HCT116 (cell line): ENCODE measurements around the gene TIAM2. TPM values are rescaled to one million over a fixed set of nuclear protein-coding genes. Genes with fewer than 3 reads are reported as not detected.

Experiments
- ATAC-seq: fragments of 200-7000 bp; cut with Tn5 transposase; 2 replicates; pipeline ENCODE4 v1.9.1; 2020; ENCODE audit warnings: mild to moderate bottlenecking, moderate library complexity
- BruUV-seq: library from RNA; stranded (reverse); fragments of 400-500 nt; replicated peaks from 2 replicates; lab custom pipeline; 2021; lab: Mats Ljungman, UMichigan
- CTCF ChIA-PET: fragments of 300-600 bp; sonication (Branson Sonifier 250); formaldehyde crosslinking; loops from one replicate; lab custom pipeline; 2021; ENCODE audit warnings: antibody characterized with exemption; lab: Charles Lee
- POLR2A ChIA-PET: fragments of 300-600, 350-600 bp; sonication (Branson Sonifier 250); formaldehyde crosslinking; loops from one replicate; lab custom pipeline; 2021; ENCODE audit warnings: antibody characterized with exemption; lab: Charles Lee
- RAD21 ChIA-PET, 2 experiments: fragments of 300-600 bp; sonication (Branson Sonifier 250); formaldehyde crosslinking; loops; one replicate each; lab custom pipeline; 2023; ENCODE audit warnings: low total read pairs in 2 of 2; ENCODE audit not compliant: uncharacterized antibody in 2 of 2, unreplicated experiment in 2 of 2, low non-redundant PET in 1 of 2; lab: Charles Lee
- DNase-seq: peaks from one replicate; pipeline ENCODE4 v3.0.0-alpha.2; 2010; ENCODE audit warnings: low read depth, low spot score
- H2AFZ ChIP-seq: fragments of 200-600 bp; shearing (Covaris generic), sonication (generic); 2 replicates; pipeline ENCODE4 v1.6.1; 2017; ENCODE audit warnings: low read depth, mixed run types, mixed read lengths, antibody characterized with exemption, low read length; ENCODE audit not compliant: poor library complexity, severe bottlenecking
- H3K27ac ChIP-seq: 2 replicates; pipeline ENCODE4 v1.5.1; 2012; ENCODE audit warnings: low read depth, low read length
- H3K27me3 ChIP-seq: fragments of 200-600 bp; sonication (generic); 2 replicates; pipeline ENCODE4 v1.6.1; 2016; ENCODE audit warnings: mixed run types, low read length, mixed read lengths; ENCODE audit not compliant: insufficient read depth
- H3K36me3 ChIP-seq, 2 experiments: fragments of 200-500 bp in 1 of 2; fragments of 200-600 bp in 1 of 2; sonication (Bioruptor generic) in 1 of 2; sonication (generic) in 1 of 2; 2 replicates each; pipeline versions ENCODE4 v1.5.1 to v1.6.1; 2014 to 2016; ENCODE audit warnings: low read length in 2 of 2, inconsistent platforms in 1 of 2, mixed read lengths in 1 of 2, mixed run types in 1 of 2; ENCODE audit not compliant: insufficient read depth in 2 of 2, control insufficient read depth in 1 of 2
- H3K4me1 ChIP-seq, 2 experiments: fragments of 200-600 bp in 1 of 2; sonication (generic) in 1 of 2; 2 replicates each; pipeline versions ENCODE4 v1.5.1 to v1.6.1; 2012 to 2017; ENCODE audit warnings: low read length in 2 of 2, inconsistent platforms in 1 of 2, mild to moderate bottlenecking in 1 of 2, mixed read lengths in 1 of 2, mixed run types in 1 of 2, moderate library complexity in 1 of 2; ENCODE audit not compliant: insufficient read depth in 2 of 2, control insufficient read depth in 1 of 2
- H3K4me2 ChIP-seq: fragments of 200-600 bp; sonication (generic); 2 replicates; pipeline ENCODE4 v1.6.1; 2017; ENCODE audit warnings: mixed run types, low read length, mixed read lengths
- H3K4me3 ChIP-seq, 2 experiments: fragments of 200-600 bp in 1 of 2; sonication (generic) in 1 of 2; replicated peaks in 1 of 2; 2 replicates each; pipeline ENCODE4 v1.5.1; 2011 to 2016; ENCODE audit warnings: low read length in 2 of 2, control low read depth in 1 of 2, low read depth in 1 of 2, mild to moderate bottlenecking in 1 of 2, mixed read lengths in 1 of 2, mixed run types in 1 of 2
- H3K79me2 ChIP-seq: fragments of 200-600 bp; sonication (generic); 2 replicates; pipeline ENCODE4 v1.6.1; 2017; ENCODE audit warnings: mild to moderate bottlenecking, mixed run types, low read length, moderate library complexity, mixed read lengths; ENCODE audit not compliant: insufficient read depth
- H3K9ac ChIP-seq: fragments of 200-600 bp; sonication (generic); 2 replicates; pipeline ENCODE4 v1.6.1; 2016; ENCODE audit warnings: low read length, mixed read lengths
- H3K9me2 ChIP-seq: fragments of 200-600 bp; sonication (generic), shearing (Covaris generic); 2 replicates; pipeline ENCODE4 v1.6.1; 2017; ENCODE audit warnings: mixed run types, mild to moderate bottlenecking, moderate library complexity; ENCODE audit not compliant: insufficient read depth
- H3K9me3 ChIP-seq, 2 experiments: fragments of 200-500 bp in 1 of 2; fragments of 200-600 bp in 1 of 2; sonication (Bioruptor generic) in 1 of 2; sonication (generic) in 1 of 2; 2 replicates each; pipeline ENCODE4 v1.6.1; 2014 to 2017; ENCODE audit warnings: low read length in 2 of 2, mixed read lengths in 2 of 2, inconsistent platforms in 1 of 2, low read depth in 1 of 2, mild to moderate bottlenecking in 1 of 2, mixed run types in 1 of 2, moderate library complexity in 1 of 2; ENCODE audit not compliant: control insufficient read depth in 1 of 2, insufficient read depth in 1 of 2
- H4K20me1 ChIP-seq: fragments of 200-600 bp; sonication (generic), shearing (Covaris generic); 2 replicates; pipeline ENCODE4 v1.6.1; 2017; ENCODE audit warnings: mixed run types, mild to moderate bottlenecking, moderate library complexity; ENCODE audit not compliant: insufficient read depth
- ATF3 ChIP-seq: IDR thresholded peaks from 2 replicates; pipeline ENCODE4 v1.6.1; 2012
- CBX3 ChIP-seq: IDR thresholded peaks from 2 replicates; pipeline ENCODE4 v1.6.1; 2012; ENCODE audit warnings: low read depth
- CEBPB ChIP-seq: IDR thresholded peaks from 2 replicates; pipeline ENCODE4 v1.6.1; 2012; ENCODE audit warnings: low read depth
- CTCF ChIP-seq, 3 experiments: fragments of 200-600 bp in 1 of 3; sonication (generic) in 1 of 3; IDR thresholded peaks in 2 of 3; conservative IDR thresholded peaks in 1 of 3; 2 replicates each; pipeline ENCODE4 v1.5.1; 2012 to 2017; ENCODE audit warnings: low read depth in 2 of 3, low read length in 2 of 3, antibody characterized with exemption in 1 of 3, borderline replicate concordance in 1 of 3, control low read depth in 1 of 3, mild to moderate bottlenecking in 1 of 3, mixed read lengths in 1 of 3, mixed run types in 1 of 3, moderate library complexity in 1 of 3; ENCODE audit not compliant: insufficient read depth in 1 of 3
- EGR1 ChIP-seq: IDR thresholded peaks from 2 replicates; pipeline ENCODE4 v1.6.1; 2012; ENCODE audit warnings: low read depth
- EZH2 ChIP-seq: fragments of 200-600 bp; sonication (generic); IDR thresholded peaks from 2 replicates; pipeline ENCODE4 v1.6.1; 2017; ENCODE audit warnings: antibody characterized with exemption, mixed run types
- EZH2phosphoT487 ChIP-seq: fragments of 200-600 bp; IDR thresholded peaks from 2 replicates; pipeline ENCODE4 v1.6.1; 2018; ENCODE audit warnings: antibody characterized with exemption, borderline replicate concordance
- FOSL1 ChIP-seq: IDR thresholded peaks from 2 replicates; pipeline ENCODE4 v1.6.1; 2012; ENCODE audit warnings: low read depth
- JUND ChIP-seq: IDR thresholded peaks from 2 replicates; pipeline ENCODE4 v1.6.1; 2012
- MAX ChIP-seq: IDR thresholded peaks from 2 replicates; pipeline ENCODE4 v1.6.1; 2012
- POLR2A ChIP-seq: IDR thresholded peaks from 2 replicates; pipeline ENCODE4 v1.7.0; 2011; ENCODE audit warnings: borderline replicate concordance; ENCODE audit not compliant: insufficient read depth, insufficient read length; ENCODE audit errors: extremely low read depth
- POLR2AphosphoS5 ChIP-seq: IDR thresholded peaks from 2 replicates; pipeline ENCODE4 v1.6.1; 2011; ENCODE audit warnings: mild to moderate bottlenecking, low read depth, low read length, moderate library complexity
- RAD21 ChIP-seq: IDR thresholded peaks from 2 replicates; pipeline ENCODE4 v1.6.1; 2012; ENCODE audit warnings: low read depth, mild to moderate bottlenecking
- REST ChIP-seq: IDR thresholded peaks from 2 replicates; pipeline ENCODE4 v1.6.1; 2012; ENCODE audit warnings: low read depth
- SIN3A ChIP-seq: IDR thresholded peaks from 2 replicates; pipeline ENCODE4 v1.6.1; 2012; ENCODE audit warnings: low read depth
- SP1 ChIP-seq: IDR thresholded peaks from 2 replicates; pipeline ENCODE4 v1.6.1; 2012; ENCODE audit warnings: low read depth
- SRF ChIP-seq: IDR thresholded peaks from 2 replicates; pipeline ENCODE4 v1.6.1; 2012; ENCODE audit warnings: low read depth
- TCF7L2 ChIP-seq: IDR thresholded peaks from 2 replicates; pipeline ENCODE4 v1.7.0; 2011; ENCODE audit warnings: borderline replicate concordance, inconsistent platforms; ENCODE audit not compliant: insufficient read depth, insufficient read length; ENCODE audit errors: extremely low read depth
- ZBTB33 ChIP-seq: IDR thresholded peaks from 2 replicates; pipeline ENCODE4 v1.6.1; 2011; ENCODE audit warnings: mild to moderate bottlenecking, low read length, moderate library complexity; ENCODE audit not compliant: insufficient replicate concordance; ENCODE audit errors: extremely low read depth
- ZNF274 ChIP-seq: fragments of 200-500 bp; sonication (Bioruptor generic); IDR thresholded peaks from 2 replicates; pipeline ENCODE4 v1.6.1; 2014; ENCODE audit warnings: mild to moderate bottlenecking, low read depth, low read length, inconsistent platforms
- intact Hi-C: fragments of 100-400 bp; cut with micrococcal nuclease; formaldehyde crosslinking; loops from 2 replicates; pipeline ENCODE4 v1.10.0; 2022
- total RNA-seq: library from RNA; stranded (reverse); gene quantifications from one replicate; pipeline ENCODE4 v1.2.1, GENCODE V29; 2021; ENCODE audit not compliant: unreplicated experiment

TIAM2 gene
- total RNA-seq, 1 experiment from 2014 or later, result 9.4 TPM

GRCh38 chr6:155030148-155030720, 35.1 kb downstream of the TIAM2 start:
- Histone ChIP-seq H2AFZ (no peak overlapping the region), H3K36me3 (no peaks in the 10 kb centered on the region), H3K79me2 (no peaks in the 10 kb centered on the region), H3K4me2 (no peak overlapping the region), H3K9me3 (no peaks in the 10 kb centered on the region), H3K4me3 (no peak overlapping the region), H3K27me3 (no peaks in the 10 kb centered on the region), H4K20me1 (no peaks in the 10 kb centered on the region), H3K9ac (no peak overlapping the region), H3K9me2 (no peaks in the 10 kb centered on the region), H3K27ac (no peak overlapping the region), H3K4me1 (peaks cover 12 to 16% of the 10 kb centered on the region in 2 experiments)
- ChIA-PET CTCF (no interaction called here), RAD21 (no interaction called here), POLR2A (no interaction called here)
- no peak for TF ChIP-seq FOSL1
- no peak for TF ChIP-seq SIN3A
- TF ChIP-seq SP1, result no peak
- no peak for TF ChIP-seq MAX
- no peak for TF ChIP-seq CBX3
- no peak for TF ChIP-seq ZNF274
- no peak for TF ChIP-seq SRF
- TF ChIP-seq POLR2AphosphoS5, result no peak
- TF ChIP-seq ZBTB33, result no peak
- TF ChIP-seq CEBPB, result no peak
- TF ChIP-seq EZH2phosphoT487, result no peak
- TF ChIP-seq REST, result no peak
- TF ChIP-seq EGR1, result no peak
- TF ChIP-seq TCF7L2, result no peak
- TF ChIP-seq EZH2, result no peak
- TF ChIP-seq RAD21, result no peak
- TF ChIP-seq CTCF (IDR thresholded peaks at IDR 0.05 in 2 of 3, conservative IDR thresholded peaks at IDR 0.05 in 1 of 3; ENCODE audit: borderline replicate concordance in 1 of 3, insufficient read depth in 1 of 3, low read depth in 2 of 3, low read length in 2 of 3), result no peak
- no peak for TF ChIP-seq POLR2A
- TF ChIP-seq JUND, result no peak
- TF ChIP-seq ATF3, result no peak
- DNase-seq, result no peak
- ATAC-seq, result no peak
- BruUV-seq, result no TSS peak
- intact Hi-C loops, result no loop called here
